H54 (cell line): ENCODE data around the gene FAM216B.

ENCODE experiments used
- DNase-seq: peaks from one replicate; pipeline ENCODE4 v3.0.0; 2011; ENCODE audit warnings: low spot score, mixed read lengths; ENCODE audit not compliant: insufficient read length
- FAIRE-seq: peaks from 3 replicates; lab custom pipeline; 2011; peaks lifted over from hg19 to GRCh38; lab: Jason Lieb, UNC
- POLR2A ChIP-seq: IDR thresholded peaks from 2 replicates; pipeline ENCODE4 v1.6.1; 2011; ENCODE audit warnings: low read depth, mild to moderate bottlenecking, low read length

The FAM216B gene

DNA sequence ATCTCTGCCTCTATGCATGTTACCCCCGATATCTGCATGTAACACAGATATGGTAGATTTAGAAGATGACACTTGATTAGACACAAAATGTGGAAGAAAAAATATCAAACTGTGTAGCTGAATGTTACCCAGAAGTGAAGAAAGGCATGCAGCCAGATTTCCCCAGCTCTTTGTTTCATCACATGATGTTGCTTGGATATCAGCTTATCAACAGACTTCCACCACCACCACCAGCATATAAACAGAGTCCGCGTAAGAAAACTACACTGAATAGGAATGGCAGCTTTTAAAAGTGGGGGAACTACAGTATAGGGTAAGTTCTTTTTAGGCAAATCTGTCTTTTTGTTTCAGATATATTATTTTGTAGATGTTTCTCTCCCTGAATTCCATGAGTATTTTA is at the start of gene FAM216B:
TSS of gene FAM216B (plus strand) at position 233 of the 400 bp plus-strand sequence. CDS start 2,484 bp downstream, outside the sequence.
- no peak for TF ChIP-seq POLR2A
- DNase-seq (no peak), FAIRE-seq (no peak)

DNA sequence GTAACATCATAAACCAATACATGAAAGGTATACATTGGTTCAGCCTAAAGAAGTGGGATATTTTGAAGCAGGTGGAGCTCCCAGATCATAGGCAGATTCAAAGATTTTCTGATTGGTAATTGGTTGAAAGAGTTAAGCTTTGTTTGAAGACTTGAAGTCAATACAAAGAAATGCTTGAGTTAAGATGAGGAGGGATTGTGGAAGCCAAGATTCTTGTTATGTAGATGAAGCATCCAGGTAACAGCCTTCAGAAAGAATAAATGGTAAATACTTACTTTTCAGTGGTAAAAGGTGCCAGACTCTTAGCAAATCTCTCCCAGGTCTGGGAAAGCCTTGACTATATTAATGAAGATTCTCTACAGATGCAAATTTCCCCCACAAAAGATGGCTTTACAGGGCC is 49.3 kb upstream of the FAM216B start:
- no peak for TF ChIP-seq POLR2A
- FAIRE-seq = no peak
- no peak for DNase-seq

DNA sequence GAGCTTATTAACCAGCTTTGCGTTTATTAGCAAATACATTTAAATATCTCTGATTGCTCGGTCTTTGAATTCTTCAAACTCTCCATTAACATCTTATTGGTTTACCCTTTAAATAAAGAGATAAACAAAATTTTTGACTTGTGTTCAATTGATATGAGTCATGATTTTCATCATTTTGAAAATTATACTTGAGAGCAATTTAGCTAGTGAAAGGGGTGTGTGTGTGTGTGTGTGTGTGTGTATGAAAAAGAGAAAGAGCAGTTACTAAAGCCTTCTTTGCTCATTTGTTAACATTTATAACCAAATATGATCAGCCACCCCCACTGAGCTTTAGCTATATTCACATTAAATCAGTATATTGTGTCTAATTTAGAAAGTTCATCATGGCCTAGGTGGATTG is 48.3 kb upstream of the FAM216B start:
- DNase-seq (no peak), FAIRE-seq (no peak)
- TF ChIP-seq POLR2A = no peak

DNA sequence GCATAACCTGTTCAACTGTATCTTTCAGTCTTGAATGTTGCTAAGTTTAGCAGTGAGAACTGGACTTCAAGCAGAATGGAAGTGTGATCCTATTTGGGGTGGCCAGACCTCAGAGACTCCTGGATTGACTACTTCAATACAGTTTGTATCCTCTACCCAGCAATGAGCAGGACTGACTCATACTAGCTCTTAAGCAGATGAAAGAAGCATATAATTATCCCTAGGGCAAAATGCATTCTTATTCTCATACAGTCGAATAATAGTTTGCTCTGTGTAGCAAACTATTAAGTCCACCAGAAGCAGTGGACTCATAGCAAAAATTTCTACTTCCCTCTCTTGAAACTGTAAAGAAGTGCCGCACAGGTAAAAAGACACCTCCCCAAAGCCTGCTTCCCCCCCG is 46.4 kb upstream of the FAM216B start:
- FAIRE-seq = no peak
- no peak for DNase-seq
- TF ChIP-seq POLR2A = no peak

DNA sequence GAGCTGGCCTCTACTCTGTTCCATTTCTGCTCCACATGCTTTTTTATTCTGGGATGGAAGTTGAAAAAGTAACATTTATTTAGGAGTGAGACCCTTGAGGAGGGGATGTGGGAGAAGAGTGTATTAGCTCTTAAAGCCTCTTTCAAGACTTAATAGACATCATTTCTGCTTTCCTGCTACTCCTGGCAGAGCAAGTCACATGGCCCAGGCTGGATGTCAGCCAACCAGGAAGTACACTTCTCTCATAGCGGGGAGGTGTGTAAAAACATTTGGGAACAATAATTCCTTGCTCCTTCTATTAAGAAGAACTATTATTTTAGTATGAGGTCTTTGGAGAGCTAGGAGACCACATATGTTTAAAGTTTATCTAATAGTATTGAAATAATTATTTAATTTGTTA is 40.6 kb upstream of the FAM216B start:
- DNase-seq (no peak), FAIRE-seq (no peak)
- TF ChIP-seq POLR2A = no peak

DNA sequence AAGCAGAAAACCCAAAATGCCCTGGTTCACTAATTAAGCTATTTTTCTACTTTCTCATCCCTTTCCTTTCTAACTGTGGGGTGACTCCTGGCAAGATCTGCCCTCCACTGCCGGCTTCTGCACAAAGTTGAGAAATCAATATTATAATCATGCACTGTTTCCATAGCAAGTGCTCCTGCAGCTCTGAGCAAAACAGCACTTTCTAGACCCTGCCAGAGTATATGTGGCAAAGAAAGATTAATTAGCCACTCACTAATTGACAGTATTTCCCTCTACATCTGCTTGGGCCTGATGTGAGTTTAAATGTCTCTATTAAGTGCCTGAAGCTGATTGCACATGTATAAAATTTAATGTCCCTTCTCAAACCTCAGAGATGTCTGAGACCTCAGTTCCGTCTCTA is 39.5 kb upstream of the FAM216B start:
- DNase-seq (no peak), FAIRE-seq (no peak)
- no peak for TF ChIP-seq POLR2A

DNA sequence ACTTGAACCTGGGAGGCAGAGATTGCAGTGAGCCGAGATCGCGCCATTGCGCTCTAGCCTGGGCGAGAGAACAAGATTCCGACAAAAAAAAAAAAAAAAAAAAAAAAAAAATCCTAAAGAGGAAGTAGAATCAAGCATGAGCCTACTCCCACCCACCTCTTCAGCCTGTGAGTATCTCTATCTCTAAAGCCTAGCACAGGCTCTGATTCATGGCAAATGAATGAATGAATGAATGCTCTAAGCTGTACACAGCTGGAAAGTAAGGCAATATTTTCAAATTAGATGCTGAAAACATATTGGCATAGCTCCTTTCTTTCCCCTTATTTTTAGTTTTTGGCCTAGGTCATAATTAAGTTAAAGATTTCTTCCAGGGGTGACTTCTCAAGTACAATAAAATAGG is 35.7 kb upstream of the FAM216B start:
- FAIRE-seq (no peak), DNase-seq (no peak)

DNA sequence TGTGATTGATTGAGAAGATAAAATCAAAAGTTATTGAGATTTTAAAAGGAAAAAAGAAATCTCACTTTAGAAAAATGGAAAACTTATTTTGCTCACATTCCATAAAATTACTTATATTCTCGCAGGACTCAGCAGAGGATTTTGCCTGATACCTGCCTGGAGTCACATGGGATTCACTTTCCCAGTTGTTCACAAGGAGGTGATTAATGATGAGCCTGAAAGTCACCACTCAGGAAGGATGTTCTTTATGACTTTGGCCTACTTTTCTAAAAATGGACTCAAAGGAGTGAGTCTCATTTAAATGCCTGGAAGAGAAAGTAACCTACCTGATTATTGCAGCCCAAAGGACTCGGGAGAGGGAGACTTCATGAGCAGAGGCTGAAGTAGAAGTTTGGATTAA is 34.5 kb upstream of the FAM216B start:
- FAIRE-seq = no peak
- DNase-seq = no peak
- TF ChIP-seq POLR2A = no peak

More for the DNA sequence above, 35.7 kb upstream of the FAM216B start:
- TF ChIP-seq POLR2A = no peak

DNA sequence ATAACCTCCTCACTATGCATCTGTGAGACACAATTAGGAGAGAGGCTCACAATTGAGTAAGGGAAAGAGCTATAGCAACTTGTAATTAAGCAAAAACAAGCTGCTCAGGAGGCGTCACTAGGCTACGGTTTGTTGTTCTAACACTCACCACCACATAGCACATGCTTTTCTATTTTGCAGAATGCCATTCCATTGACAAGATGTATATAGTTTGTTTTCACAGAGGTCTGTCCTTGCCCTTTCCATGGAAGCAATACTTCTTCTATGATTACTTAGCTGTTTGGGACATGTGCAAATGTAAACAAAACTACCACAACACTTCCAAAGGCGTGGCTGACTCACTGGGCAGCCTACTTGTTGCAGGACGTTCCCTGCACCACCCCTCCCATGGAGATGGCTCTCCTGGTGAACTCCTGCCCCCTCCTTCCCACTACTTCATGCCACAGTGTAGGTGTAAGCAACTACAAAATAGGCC is 33.9 kb upstream of the FAM216B start:
- FAIRE-seq (no peak), DNase-seq (no peak)

DNA sequence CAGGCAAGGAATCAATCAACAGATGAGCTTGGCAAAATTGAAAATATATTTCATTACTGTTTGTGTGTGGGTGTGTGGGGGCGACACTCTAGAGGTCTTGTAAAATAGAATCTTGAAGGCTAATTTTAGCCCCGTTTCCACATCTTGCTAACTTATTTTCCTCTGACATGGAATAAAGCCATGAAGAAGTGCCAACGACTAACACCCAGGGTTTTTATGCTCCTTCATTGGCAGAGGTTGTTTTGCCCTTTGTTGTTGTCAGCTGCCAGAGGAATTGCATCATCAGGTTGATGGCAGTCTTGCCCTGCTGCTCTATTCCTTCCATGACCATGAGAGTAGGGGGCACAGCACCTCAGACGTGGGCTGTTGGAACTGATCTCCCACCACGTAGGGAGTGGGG is 30.6 kb upstream of the FAM216B start:
- TF ChIP-seq POLR2A = no peak
- no peak for DNase-seq
- FAIRE-seq = no peak

More for the DNA sequence above, 33.9 kb upstream of the FAM216B start:
- TF ChIP-seq POLR2A = no peak

DNA sequence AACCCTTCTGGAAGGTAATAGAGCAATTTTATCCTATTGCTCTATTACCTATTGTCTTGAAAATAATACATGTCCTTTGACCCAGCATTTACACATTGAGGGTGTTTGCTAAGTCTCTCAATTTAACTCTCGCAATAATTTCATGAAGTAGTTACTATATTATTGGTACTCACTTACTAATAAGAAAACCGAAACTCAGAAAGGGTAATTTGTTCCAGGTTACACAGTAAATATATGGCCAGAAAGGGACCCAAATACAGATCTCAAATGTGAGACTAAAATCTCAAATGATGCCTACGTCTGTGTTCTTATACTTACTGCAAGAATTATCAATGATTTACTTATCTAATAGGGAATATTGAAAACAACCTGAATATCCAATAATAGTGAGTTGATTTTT is 29.7 kb upstream of the FAM216B start:
- FAIRE-seq (no peak), DNase-seq (no peak)
- TF ChIP-seq POLR2A = no peak

DNA sequence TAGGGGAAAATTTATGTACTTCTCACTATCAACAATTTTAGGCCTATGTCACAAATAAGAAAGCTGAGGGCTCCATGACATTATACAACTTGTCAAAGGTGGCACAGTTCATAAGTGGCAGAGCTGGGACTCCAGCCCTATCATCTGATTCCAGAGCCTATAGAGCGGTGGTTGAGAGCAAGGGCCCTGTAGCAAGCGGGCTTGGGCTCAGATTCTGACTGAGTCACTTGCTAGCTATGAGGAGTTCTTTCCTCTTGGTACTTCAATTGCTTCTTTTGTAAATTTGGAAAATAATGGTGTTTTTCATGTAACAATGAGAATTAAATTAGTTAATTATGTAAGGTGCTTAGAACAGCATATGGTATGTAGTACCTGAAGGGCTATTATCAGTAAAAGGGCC is 28.7 kb upstream of the FAM216B start:
- no peak for TF ChIP-seq POLR2A
- no peak for DNase-seq
- FAIRE-seq = no peak

DNA sequence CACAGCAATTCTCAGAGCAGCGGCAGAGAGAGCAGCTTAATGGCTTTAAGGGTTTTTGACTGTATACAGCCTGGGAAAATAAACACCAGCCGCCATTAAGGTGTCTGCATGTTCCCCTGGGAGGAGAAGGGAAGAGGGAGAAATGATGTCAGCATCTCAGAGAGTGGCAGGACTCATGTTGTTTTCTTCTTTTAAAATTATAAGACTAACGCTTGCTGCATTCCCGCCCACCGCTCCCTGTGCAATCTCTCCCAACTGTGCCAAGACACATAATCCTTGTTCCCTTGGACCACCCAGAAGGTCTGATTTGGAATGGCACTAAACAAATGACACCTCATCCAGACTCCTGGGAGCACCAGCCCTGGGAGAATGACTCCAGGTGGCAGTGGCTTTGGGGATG is 27.7 kb upstream of the FAM216B start:
- DNase-seq = no peak

DNA sequence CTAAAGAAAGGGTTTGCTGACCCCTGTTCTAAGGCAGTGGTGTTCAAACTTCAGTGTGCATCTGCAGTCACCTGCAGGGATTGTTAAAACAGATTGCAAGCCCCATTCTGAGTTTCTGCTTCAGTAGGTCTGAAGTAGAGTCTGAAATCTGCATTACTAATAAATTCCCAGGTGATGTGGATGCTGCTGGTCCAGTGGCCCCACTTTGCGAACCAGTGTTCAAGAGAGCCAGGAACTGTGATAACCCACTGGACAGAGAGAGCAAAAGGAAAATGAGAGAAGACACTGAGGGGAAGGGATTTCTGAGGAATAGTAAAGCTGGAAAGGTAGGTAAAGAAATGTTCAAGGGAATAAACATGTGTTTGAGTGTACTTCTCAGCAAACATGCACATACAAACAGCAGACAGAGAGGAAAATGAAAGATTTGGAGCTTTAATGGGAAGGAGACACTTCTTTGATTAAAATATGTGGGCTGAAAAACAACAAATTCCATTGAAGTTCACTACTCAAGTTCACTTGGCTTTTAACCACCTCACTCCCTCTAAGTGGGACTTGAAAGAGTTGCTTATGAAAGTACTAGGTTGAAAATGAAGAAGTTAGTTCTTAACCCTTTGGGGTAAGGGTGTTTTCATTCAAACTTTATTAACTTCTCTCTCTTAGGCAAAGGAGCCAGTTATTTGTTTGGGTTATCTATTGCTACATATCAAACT is 26.4 kb upstream of the FAM216B start:
- DNase-seq (no peak), FAIRE-seq (no peak)

More for the DNA sequence above, 27.7 kb upstream of the FAM216B start:
- TF ChIP-seq POLR2A = no peak
- FAIRE-seq = no peak

More for the DNA sequence above, 26.4 kb upstream of the FAM216B start:
- no peak for TF ChIP-seq POLR2A
